GM23248 (cell line): Measurements from ENCODE around the gene DLG4.

Source experiments
- EZH2 ChIP-seq: fragments of 200-600 bp; sonication (generic); IDR thresholded peaks from 2 replicates; pipeline ENCODE4 v1.6.1; 2018; ENCODE audit warnings: antibody characterized with exemption, mild to moderate bottlenecking; ENCODE audit not compliant: insufficient read depth, poor library complexity, severe bottlenecking
- EZH2phosphoT487 ChIP-seq: fragments of 200-600 bp; sonication (generic); IDR thresholded peaks from 2 replicates; pipeline ENCODE4 v1.6.1; 2018; ENCODE audit warnings: antibody characterized with exemption, moderate library complexity, mild to moderate bottlenecking, low read depth; ENCODE audit not compliant: insufficient read depth

GRCh38 chr17:7266784-7267183 lies 47.1 kb upstream of the DLG4 start:
- TF ChIP-seq EZH2 (no peak), EZH2phosphoT487 (no peak)
